Measurements from ENCODE around the gene IL32.

Gene IL32

GRCh38 chr16:3115561-3115960 is 50.1 kb downstream of the IL32 start:
- DNase-seq (ENCODE audit: low read depth, low spot score), result no peak

GRCh38 chr16:3118204-3118790 is 52.9 kb downstream of the IL32 start:
- DNase-seq (ENCODE audit: low read depth, low spot score), result no peak

GRCh38 chr16:3118846-3119245 is 53.4 kb downstream of the IL32 start:
- no peak for DNase-seq (ENCODE audit: low read depth, low spot score)
